ENCODE measurements around the gene SERPINB12. TPM values are rescaled to one million over a fixed set of nuclear protein-coding genes. Genes with fewer than 3 reads are reported as not detected.

SERPINB12 gene
- total RNA-seq: not detected
- long read RNA-seq: 0 reads

GRCh38 chr18:63542069-63542468, at the start of gene SERPINB12:
TSS of gene SERPINB12 (plus strand) at chr18:63542369. CDS start at chr18:63556160, 13,791 bp downstream.
- ATAC-seq (ENCODE audit: poor library complexity) (no peak), DNase-seq (no peak)
- intact Hi-C loops (cut with DNase I): no loop called here

GRCh38 chr18:63492851-63493250, 49.3 kb upstream of the SERPINB12 start:
- no peak for DNase-seq
- intact Hi-C loops (cut with DNase I): no loop called here
- no peak for ATAC-seq (ENCODE audit: poor library complexity)

- ATAC-seq (ENCODE audit: poor library complexity): no peak
- intact Hi-C loops (cut with DNase I): no loop called here
- no peak for DNase-seq
These were observed 46.5 kb upstream of the SERPINB12 start for GRCh38 chr18:63495675-63496074.

- intact Hi-C loops (cut with DNase I): no loop called here
- no peak for ATAC-seq (ENCODE audit: poor library complexity)
These were observed 36.4 kb upstream of the SERPINB12 start for GRCh38 chr18:63505566-63506335.

GRCh38 chr18:63506336-63506646, 35.9 kb upstream of the SERPINB12 start:
- intact Hi-C loops (cut with DNase I): no loop called here
- no peak for ATAC-seq (ENCODE audit: poor library complexity)
- no peak for DNase-seq

More at GRCh38 chr18:63505566-63506335, 36.4 kb upstream of the SERPINB12 start:
- DNase-seq: no peak

- intact Hi-C loops (cut with DNase I): no loop called here
- ATAC-seq (ENCODE audit: poor library complexity) (no peak), DNase-seq (no peak)
These were observed 33.6 kb upstream of the SERPINB12 start for GRCh38 chr18:63508596-63508995.

- DNase-seq: no peak
- intact Hi-C loops (cut with DNase I): loop anchor here (10.0 kb wide), 1 partner anchor 424 kb away; no protein-coding TSS in a partner anchor
- ATAC-seq (ENCODE audit: poor library complexity): peak; percentile 38
These were observed 30.9 kb upstream of the SERPINB12 start for GRCh38 chr18:63511285-63511684.

GRCh38 chr18:63514326-63514725, 27.8 kb upstream of the SERPINB12 start:
- no peak for ATAC-seq (ENCODE audit: poor library complexity)
- intact Hi-C loops (cut with DNase I): loop anchor here (10.0 kb wide), 1 partner anchor 420 kb away; no protein-coding TSS in a partner anchor
- no peak for DNase-seq

GRCh38 chr18:63514888-63515678, 27.1 kb upstream of the SERPINB12 start:
- intact Hi-C loops (cut with DNase I): loop anchor here (5.0 to 10.0 kb wide), 2 partner anchors 332 to 420 kb away; no protein-coding TSS in a partner anchor
- no peak for ATAC-seq (ENCODE audit: poor library complexity)

GRCh38 chr18:63515801-63516200, 26.4 kb upstream of the SERPINB12 start:
- no peak for DNase-seq
- intact Hi-C loops (cut with DNase I): loop anchor here (5.0 to 10.0 kb wide), 2 partner anchors 332 to 419 kb away; no protein-coding TSS in a partner anchor
- ATAC-seq (ENCODE audit: poor library complexity): no peak

More at GRCh38 chr18:63514888-63515678, 27.1 kb upstream of the SERPINB12 start:
- DNase-seq: no peak

GRCh38 chr18:63518178-63519012, 23.8 kb upstream of the SERPINB12 start:
- ATAC-seq (ENCODE audit: poor library complexity) (peak; percentile 89), DNase-seq (no peak)
- intact Hi-C loops (cut with DNase I): loop anchor here (5.0 to 10.0 kb wide), 2 partner anchors 329 to 416 kb away; no protein-coding TSS in a partner anchor

- intact Hi-C loops (cut with DNase I): loop anchor here (5.0 kb wide), 1 partner anchor 57 kb away; no protein-coding TSS in a partner anchor
- ATAC-seq (ENCODE audit: poor library complexity) (no peak), DNase-seq (no peak)
These were observed 22.0 kb upstream of the SERPINB12 start for GRCh38 chr18:63520053-63520685.

GRCh38 chr18:63523660-63524059, 18.5 kb upstream of the SERPINB12 start:
- ATAC-seq (ENCODE audit: poor library complexity): no peak
- intact Hi-C loops (cut with DNase I): loop anchor here (5.0 kb wide), 1 partner anchor 54 kb away; no protein-coding TSS in a partner anchor
- DNase-seq: no peak

GRCh38 chr18:63527251-63527650, 14.9 kb upstream of the SERPINB12 start:
- no peak for ATAC-seq (ENCODE audit: poor library complexity)
- intact Hi-C loops (cut with DNase I): no loop called here

GRCh38 chr18:63528863-63529492, 13.2 kb upstream of the SERPINB12 start:
- intact Hi-C loops (cut with DNase I): no loop called here
- ATAC-seq (ENCODE audit: poor library complexity) (no peak), DNase-seq (no peak)

More at GRCh38 chr18:63527251-63527650, 14.9 kb upstream of the SERPINB12 start:
- no peak for DNase-seq

GRCh38 chr18:63532471-63532870, 9.7 kb upstream of the SERPINB12 start:
- DNase-seq: no peak
- intact Hi-C loops (cut with DNase I): no loop called here
- no peak for ATAC-seq (ENCODE audit: poor library complexity)

GRCh38 chr18:63534615-63535014, 7.6 kb upstream of the SERPINB12 start:
- no peak for ATAC-seq (ENCODE audit: poor library complexity)
- DNase-seq: no peak
- intact Hi-C loops (cut with DNase I): no loop called here
